A549 (cell line): Measurements from ENCODE around the gene FBRSL1.

ENCODE experiments used
- E2F6 ChIP-seq: IDR thresholded peaks from 2 replicates; pipeline ENCODE4 v1.6.1; 2012; ENCODE audit warnings: low read depth, borderline replicate concordance
- MAX ChIP-seq: IDR thresholded peaks from 2 replicates; pipeline ENCODE4 v1.6.1; 2012
- MYC ChIP-seq: IDR thresholded peaks from 2 replicates; pipeline ENCODE4 v1.6.1; 2012; ENCODE audit warnings: mild to moderate bottlenecking, inconsistent platforms, low read length, improper control_type of control experiment, borderline replicate concordance
- PHF8 ChIP-seq: fragments of 200-600 bp; sonication (generic); IDR thresholded peaks from 2 replicates; pipeline ENCODE4 v1.6.1; 2016; ENCODE audit warnings: low read depth, mild to moderate bottlenecking, antibody characterized with exemption, moderate library complexity, borderline replicate concordance
- POLR2A ChIP-seq: IDR thresholded peaks from 2 replicates; pipeline ENCODE4 v1.6.1; 2012; ENCODE audit warnings: mild to moderate bottlenecking, low read length
- SMC3 ChIP-seq: fragments of >200 bp; sonication (Bioruptor Twin); formaldehyde crosslinking; IDR thresholded peaks from 3 replicates; pipeline ENCODE4 v1.6.1; 2018; ENCODE audit warnings: inconsistent platforms
- TP53 ChIP-seq: fragments of 250-450 bp; sonication (Bioruptor Pico); IDR thresholded peaks from 2 replicates; pipeline ENCODE4 v1.5.0; 2021; ENCODE audit warnings: mild to moderate bottlenecking, moderate library complexity

DNA sequence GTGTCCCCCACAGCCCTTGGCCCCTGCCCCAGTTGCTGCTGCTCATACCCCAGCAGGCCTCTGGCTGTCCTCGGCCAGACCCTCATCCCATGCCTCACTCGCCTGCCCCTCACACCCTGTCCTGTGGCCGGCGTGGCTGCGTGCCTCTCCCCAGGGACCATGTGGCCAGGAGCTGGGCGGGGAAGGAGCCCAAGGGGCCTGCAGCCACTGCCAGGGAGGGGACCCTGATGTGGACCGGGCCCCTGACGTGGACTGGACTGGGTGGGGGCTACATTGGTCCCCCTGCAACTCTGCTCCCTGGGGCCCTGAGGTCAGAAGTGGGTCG is 10.9 kb downstream of the FBRSL1 start:
- TF ChIP-seq E2F6 (no peak), SMC3 (no peak), MAX (no peak), TP53 (no peak), MYC (no peak), PHF8 (no peak), POLR2A (no peak)
